K562 (cell line): ENCODE data around the gene SERPIND1. TPM values are rescaled to one million over a fixed set of nuclear protein-coding genes. Genes with fewer than 3 reads are reported as not detected.
A peak's percentile ranks its signal among the peaks of the same experiment; 100 is the strongest.

Experiments used
- ARHGAP35 ChIP-seq: fragments of 450-650 bp; IDR thresholded peaks from 2 replicates; pipeline ENCODE4 v1.6.1; 2018; ENCODE audit not compliant: partially characterized antibody
- CC2D1A ChIP-seq: fragments of 450-650 bp; IDR thresholded peaks from 2 replicates; pipeline ENCODE4 v1.6.1; 2017; ENCODE audit warnings: mild to moderate bottlenecking
- CCNT2 ChIP-seq: IDR thresholded peaks from 2 replicates; pipeline ENCODE4 v1.6.1; 2011; ENCODE audit warnings: borderline replicate concordance, low read depth, mild to moderate bottlenecking, moderate library complexity, mixed read lengths, low read length; ENCODE audit not compliant: insufficient read length; ENCODE audit errors: extremely low read depth
- ELF4 ChIP-seq: fragments of 450-650 bp; formaldehyde crosslinking; IDR thresholded peaks from 2 replicates; pipeline ENCODE4 v1.4.0; 2022; ENCODE audit warnings: missing genetic modification characterization
- JUN ChIP-seq, 2 experiments: sonication (generic) in 1 of 2; formaldehyde crosslinking in 1 of 2; IDR thresholded peaks; 2 replicates each; pipeline versions ENCODE4 v1.6.1 to v1.8.0; 2012 to 2022; ENCODE audit warnings: borderline replicate concordance in 2 of 2, mild to moderate bottlenecking in 2 of 2, improper control_type of control experiment in 1 of 2, low read depth in 1 of 2, low read length in 1 of 2, missing genetic modification reagents in 1 of 2
- JUNB ChIP-seq: fragments of 450-650 bp; formaldehyde crosslinking; conservative IDR thresholded peaks from 2 replicates; pipeline ENCODE4 v1.4.0; 2020; ENCODE audit warnings: mild to moderate bottlenecking
- L3MBTL2 ChIP-seq: fragments of 450-650 bp; IDR thresholded peaks from 2 replicates; pipeline ENCODE4 v1.6.1; 2016; ENCODE audit warnings: mild to moderate bottlenecking, moderate library complexity
- MED1 ChIP-seq: sonication (generic); formaldehyde crosslinking; IDR thresholded peaks from 2 replicates; pipeline ENCODE4 v1.8.1; 2023; ENCODE audit warnings: missing genetic modification reagents, borderline replicate concordance
- MXD1 ChIP-seq: fragments of 250-450 bp; sonication (Bioruptor Pico); IDR thresholded peaks from 2 replicates; pipeline ENCODE4 v1.8.0; 2021; ENCODE audit warnings: borderline replicate concordance, mild to moderate bottlenecking, moderate library complexity; ENCODE audit not compliant: poor library complexity, severe bottlenecking
- NUFIP1 ChIP-seq: fragments of 450-650 bp; IDR thresholded peaks from 2 replicates; pipeline ENCODE4 v1.6.1; 2018; ENCODE audit not compliant: partially characterized antibody
- RBM15 ChIP-seq: fragments of 200-400 bp; formaldehyde crosslinking; IDR thresholded peaks from 2 replicates; pipeline ENCODE4 v1.6.1; 2018; ENCODE audit warnings: mild to moderate bottlenecking, low read length, moderate library complexity; ENCODE audit not compliant: insufficient read depth
- RBM22 ChIP-seq: fragments of 200-400 bp; formaldehyde crosslinking; IDR thresholded peaks from 2 replicates; pipeline ENCODE4 v1.6.1; 2018; ENCODE audit warnings: low read length, low read depth; ENCODE audit not compliant: poor library complexity, severe bottlenecking
- SMARCA5 ChIP-seq: fragments of 450-650 bp; IDR thresholded peaks from 2 replicates; pipeline ENCODE4 v1.6.1; 2016
- STAG1 ChIP-seq: sonication (generic); formaldehyde crosslinking; IDR thresholded peaks from 2 replicates; pipeline ENCODE4 v1.5.0; 2020; ENCODE audit warnings: missing genetic modification reagents, borderline replicate concordance
- TCF3 ChIP-seq: sonication (generic); formaldehyde crosslinking; IDR thresholded peaks from 2 replicates; pipeline ENCODE4 v1.4.0; 2020; ENCODE audit warnings: mild to moderate bottlenecking, missing genetic modification reagents
- TCFL5 ChIP-seq: fragments of 250-450 bp; sonication (Bioruptor Pico); conservative IDR thresholded peaks from 2 replicates; pipeline ENCODE4 v1.6.1; 2021; ENCODE audit warnings: mild to moderate bottlenecking, moderate library complexity, matching md5 sums
- TOE1 ChIP-seq, 2 experiments: fragments of 450-650 bp in 1 of 2; sonication (generic) in 1 of 2; formaldehyde crosslinking in 1 of 2; IDR thresholded peaks; 2 replicates each; pipeline versions ENCODE4 v1.7.1 to v1.8.0; 2016 to 2022; ENCODE audit warnings: borderline replicate concordance in 2 of 2, mild to moderate bottlenecking in 2 of 2, antibody characterized with exemption in 1 of 2, inconsistent platforms in 1 of 2, low read depth in 1 of 2, missing genetic modification reagents in 1 of 2, moderate library complexity in 1 of 2
- ZBTB49 ChIP-seq: sonication (generic); formaldehyde crosslinking; IDR thresholded peaks from 2 replicates; pipeline ENCODE4 v1.8.0; 2022; ENCODE audit warnings: missing genetic modification reagents, mild to moderate bottlenecking, borderline replicate concordance
- polyA plus RNA-seq, 8 experiments: library from polyadenylated mRNA; depleted of rRNA in 4 of 8; stranded (reverse) in 5 of 8; unstranded in 3 of 8; fragments of >200 nt; fragmentation: Nextera tagmentation in 2 of 8; fragmentation: Illumina TruSeq in 1 of 8; extraction: Ambion mirVana in 2 of 8; extraction: Trizol in 1 of 8; gene quantifications; 2 replicates each; pipeline versions ENCODE4 v1.2.1 to v1.2.3, GENCODE V29; 2011 to 2014; ENCODE audit warnings: inconsistent platforms in 1 of 8, missing spikeins in 1 of 8
- total RNA-seq, 7 experiments: library from RNA; depleted of rRNA in 6 of 7; stranded (reverse); fragments of >200 nt in 6 of 7; fragmentation: Illumina TruSeq in 2 of 7; extraction: Trizol in 2 of 7; gene quantifications; 2 replicates each; pipeline versions ENCODE4 v1.2.1 to v1.2.3, GENCODE V29; 2011 to 2021; ENCODE audit warnings: low replicate concordance in 1 of 7
- TF ChIP-seq, protein P1 (sequence below): sonication (generic); formaldehyde crosslinking; IDR thresholded peaks from 2 replicates; pipeline ENCODE4 v1.8.1; 2023; ENCODE audit warnings: mild to moderate bottlenecking, missing genetic modification reagents
- TF ChIP-seq, protein P2 (sequence below): sonication (generic); formaldehyde crosslinking; IDR thresholded peaks from 2 replicates; pipeline ENCODE4 v1.8.1; 2022; ENCODE audit warnings: missing genetic modification reagents

The SERPIND1 gene
- total and polyA plus RNA-seq, 9 of the 15 experiments (the other 6 are each of a cell fraction or from before 2014, with no cell fraction given), result 0.04 to 0.11 (median 0.09) TPM; not detected in 6

DNA sequence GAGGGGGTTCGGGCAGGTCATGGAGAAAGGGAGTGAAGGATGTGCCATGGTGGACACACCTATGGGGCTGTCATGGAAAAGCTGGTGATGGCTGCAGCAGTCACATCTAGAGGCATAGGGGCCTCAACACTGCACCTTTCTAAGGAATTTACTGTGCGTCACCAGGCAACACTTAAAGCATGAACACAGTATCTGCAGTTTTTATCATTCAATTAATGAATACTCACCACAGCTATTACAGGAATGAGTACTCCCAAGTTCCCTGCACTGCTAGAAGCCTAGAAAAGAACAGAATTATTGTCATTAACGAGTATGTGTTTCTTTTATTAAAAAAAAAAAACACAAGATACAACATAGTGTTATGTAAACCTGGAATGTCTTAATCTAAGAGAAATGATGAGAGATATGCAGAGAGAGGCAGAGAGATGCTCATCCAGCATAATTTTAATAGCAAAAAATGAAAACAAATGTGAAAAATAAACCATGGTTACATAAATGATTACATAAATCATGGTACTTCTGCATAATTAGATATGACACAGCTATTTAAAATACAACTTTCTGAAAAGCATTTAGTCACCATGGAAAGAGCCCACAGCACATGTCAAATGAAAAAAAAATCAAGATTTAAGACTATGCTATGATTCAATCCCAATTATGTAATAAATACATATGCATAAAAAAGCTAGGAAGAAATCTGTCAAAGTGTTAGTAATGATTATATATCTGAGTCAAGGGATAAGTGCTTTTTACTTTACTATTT is 19.2 kb downstream of the SERPIND1 start (continued):
- TF ChIP-seq JUNB (CRISPR knock-in tag) (0 out of 2 replicates have a peak, but pooled peaks have one; percentile 9), MXD1 (CRISPR knock-in tag) (no peak), RBM22 (no peak), MED1 (CRISPR knock-in tag) (no peak), TCFL5 (CRISPR knock-in tag) (no peak), STAG1 (CRISPR knock-in tag) (no peak), ARHGAP35 (no peak), RBM15 (no peak), CCNT2 (no peak), JUN (IDR thresholded peaks at IDR 0.05; ENCODE audit: borderline replicate concordance, low read depth, low read length) (no peak), JUN (CRISPR knock-in tag; IDR thresholded peaks at IDR 0.05; ENCODE audit: borderline replicate concordance) (peak; percentile 4; the same call in 1 of the 2 replicates), CC2D1A (no peak), ZBTB49 (CRISPR knock-in tag) (no peak), ELF4 (no peak), L3MBTL2 (no peak), TCF3 (CRISPR knock-in tag) (no peak), TOE1 (IDR thresholded peaks at IDR 0.05; ENCODE audit: borderline replicate concordance) (no peak), TOE1 (CRISPR knock-in tag; IDR thresholded peaks at IDR 0.05; ENCODE audit: borderline replicate concordance, low read depth) (no peak), NUFIP1 (no peak), SMARCA5 (no peak)
- TF ChIP-seq, protein P1, sequence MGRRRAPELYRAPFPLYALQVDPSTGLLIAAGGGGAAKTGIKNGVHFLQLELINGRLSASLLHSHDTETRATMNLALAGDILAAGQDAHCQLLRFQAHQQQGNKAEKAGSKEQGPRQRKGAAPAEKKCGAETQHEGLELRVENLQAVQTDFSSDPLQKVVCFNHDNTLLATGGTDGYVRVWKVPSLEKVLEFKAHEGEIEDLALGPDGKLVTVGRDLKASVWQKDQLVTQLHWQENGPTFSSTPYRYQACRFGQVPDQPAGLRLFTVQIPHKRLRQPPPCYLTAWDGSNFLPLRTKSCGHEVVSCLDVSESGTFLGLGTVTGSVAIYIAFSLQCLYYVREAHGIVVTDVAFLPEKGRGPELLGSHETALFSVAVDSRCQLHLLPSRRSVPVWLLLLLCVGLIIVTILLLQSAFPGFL (CRISPR knock-in tag), result no peak
- TF ChIP-seq, protein P2, sequence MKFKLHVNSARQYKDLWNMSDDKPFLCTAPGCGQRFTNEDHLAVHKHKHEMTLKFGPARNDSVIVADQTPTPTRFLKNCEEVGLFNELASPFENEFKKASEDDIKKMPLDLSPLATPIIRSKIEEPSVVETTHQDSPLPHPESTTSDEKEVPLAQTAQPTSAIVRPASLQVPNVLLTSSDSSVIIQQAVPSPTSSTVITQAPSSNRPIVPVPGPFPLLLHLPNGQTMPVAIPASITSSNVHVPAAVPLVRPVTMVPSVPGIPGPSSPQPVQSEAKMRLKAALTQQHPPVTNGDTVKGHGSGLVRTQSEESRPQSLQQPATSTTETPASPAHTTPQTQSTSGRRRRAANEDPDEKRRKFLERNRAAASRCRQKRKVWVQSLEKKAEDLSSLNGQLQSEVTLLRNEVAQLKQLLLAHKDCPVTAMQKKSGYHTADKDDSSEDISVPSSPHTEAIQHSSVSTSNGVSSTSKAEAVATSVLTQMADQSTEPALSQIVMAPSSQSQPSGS (CRISPR knock-in tag), result no peak; the same call in 1 of the 2 replicates
